Activated CD4-positive, alpha-beta T cell treated with anti-CD3 and anti-CD28 coated beads for 4 hours (primary cell): ENCODE measurements around the gene DGKG.

ENCODE experiments used
- DNase-seq, 2 donors: peaks; one replicate each; pipeline ENCODE4 v3.0.0-alpha.2; 2020

The DGKG gene

GRCh38 chr3:186316666-186317260 is 45.3 kb downstream of the DGKG start:
- no peak for DNase-seq

DNA sequence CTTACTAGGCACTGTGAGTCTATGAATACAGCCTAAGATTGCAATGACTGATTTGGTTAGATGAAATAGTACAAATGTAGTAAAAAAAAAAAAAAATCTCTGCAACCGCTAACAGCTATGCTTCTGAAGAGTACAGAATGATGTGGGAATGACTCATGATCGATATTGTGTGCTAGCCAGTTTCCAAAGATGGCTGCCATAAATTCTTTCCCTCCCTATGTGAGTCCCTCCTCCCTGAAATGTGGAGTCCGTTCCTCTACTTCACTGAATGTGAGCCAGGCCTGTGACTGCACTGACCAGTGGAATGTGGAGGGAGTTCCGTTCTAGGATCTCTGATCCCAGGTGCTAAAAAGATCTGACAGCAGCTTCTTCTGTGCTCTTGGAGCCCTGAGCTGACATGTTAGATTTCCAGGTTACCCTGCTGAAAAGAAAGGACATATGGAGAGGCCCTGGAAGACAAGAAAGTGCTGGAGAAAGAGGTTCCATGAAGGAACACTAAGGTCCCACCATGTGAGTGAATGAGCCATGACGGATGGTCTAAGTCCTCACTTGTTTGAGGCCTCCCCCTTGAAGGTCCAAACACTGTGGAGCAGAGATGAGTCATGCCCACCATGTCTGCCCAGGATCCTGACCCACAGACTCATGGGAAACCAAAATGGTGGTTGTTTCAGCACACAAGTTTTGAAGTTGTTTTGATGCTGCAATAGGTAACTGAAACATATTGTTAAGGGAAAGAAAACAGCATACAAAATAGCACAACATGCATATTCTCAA is 46.3 kb downstream of the DGKG start:
- no peak for DNase-seq

GRCh38 chr3:186314896-186315295 is 47.1 kb downstream of the DGKG start:
- DNase-seq, result no peak

DNA sequence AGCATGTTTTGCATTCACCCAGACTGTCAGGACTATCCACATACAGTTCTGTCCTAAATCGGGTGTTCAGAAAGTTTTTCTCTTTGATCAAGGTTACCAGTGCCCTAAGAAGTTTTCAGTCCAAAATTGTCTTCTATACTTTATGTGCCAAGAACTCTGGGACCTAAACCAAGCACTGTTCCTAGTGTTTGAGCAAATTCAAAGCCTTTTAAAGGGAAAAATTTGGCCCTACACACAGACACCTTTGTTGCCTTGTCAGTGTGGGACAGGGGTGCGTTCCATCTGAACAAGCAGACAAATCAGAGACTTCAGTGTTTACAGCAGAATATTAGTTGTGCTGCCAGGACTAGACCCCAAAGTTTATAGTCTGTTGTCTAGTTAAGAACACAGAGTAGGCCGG is 50.6 kb downstream of the DGKG start:
- DNase-seq, result no peak

- no peak for DNase-seq
Observed at GRCh38 chr3:186308549-186308948, 53.5 kb downstream of the DGKG start.

DNA sequence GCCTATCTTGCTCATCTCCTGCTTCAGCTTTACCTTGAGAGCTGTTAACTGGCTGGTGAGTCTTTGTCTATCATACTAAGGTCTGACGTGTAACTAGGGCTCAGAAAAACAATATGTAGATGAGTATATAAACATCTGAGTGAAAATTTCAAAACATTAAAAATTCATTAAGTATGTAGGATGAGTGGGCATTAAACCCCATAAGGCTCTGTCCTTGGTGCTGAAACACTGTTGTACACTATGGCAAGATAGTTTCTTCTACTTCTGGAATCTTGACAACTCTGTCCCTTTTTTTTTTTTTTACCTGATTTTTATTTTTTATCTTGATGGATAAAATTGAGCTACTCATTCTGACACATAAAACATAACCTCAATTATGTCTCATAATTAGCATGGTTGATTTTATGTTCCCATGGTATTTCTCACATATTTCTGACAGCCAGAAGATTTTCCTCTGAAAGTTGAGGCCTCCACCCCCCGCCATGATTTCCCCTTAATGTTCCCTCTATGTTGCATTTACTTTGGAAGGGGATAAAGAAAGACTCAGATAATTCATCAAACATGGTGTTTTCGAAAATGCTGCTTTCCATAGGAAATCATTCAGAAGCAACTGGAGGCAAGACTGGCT is 54.3 kb downstream of the DGKG start:
- DNase-seq, result no peak

DNA sequence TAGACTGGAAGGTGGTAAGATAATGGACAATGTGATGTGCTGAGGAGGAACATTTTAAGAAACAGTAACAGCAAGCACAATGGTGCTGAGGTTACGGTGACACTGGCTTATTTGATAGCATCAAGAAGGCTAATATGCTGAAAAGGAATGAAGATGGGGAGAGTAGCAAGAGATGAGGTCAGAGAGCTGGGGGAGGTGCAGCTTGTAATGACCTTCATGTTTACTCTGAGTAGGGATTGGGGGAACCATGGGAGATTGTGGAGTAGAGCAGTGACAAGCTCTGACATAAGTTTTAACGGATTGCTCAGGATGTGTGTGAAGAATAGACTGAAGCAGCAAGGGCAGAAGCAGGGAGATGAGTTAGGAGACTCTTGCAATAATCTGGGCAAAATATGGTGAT is 56.7 kb downstream of the DGKG start:
- DNase-seq, result no peak

GRCh38 chr3:186303965-186304364 is 58.1 kb downstream of the DGKG start:
- DNase-seq, result no peak

GRCh38 chr3:186299327-186299726 is 62.7 kb downstream of the DGKG start:
- no peak for DNase-seq

DNA sequence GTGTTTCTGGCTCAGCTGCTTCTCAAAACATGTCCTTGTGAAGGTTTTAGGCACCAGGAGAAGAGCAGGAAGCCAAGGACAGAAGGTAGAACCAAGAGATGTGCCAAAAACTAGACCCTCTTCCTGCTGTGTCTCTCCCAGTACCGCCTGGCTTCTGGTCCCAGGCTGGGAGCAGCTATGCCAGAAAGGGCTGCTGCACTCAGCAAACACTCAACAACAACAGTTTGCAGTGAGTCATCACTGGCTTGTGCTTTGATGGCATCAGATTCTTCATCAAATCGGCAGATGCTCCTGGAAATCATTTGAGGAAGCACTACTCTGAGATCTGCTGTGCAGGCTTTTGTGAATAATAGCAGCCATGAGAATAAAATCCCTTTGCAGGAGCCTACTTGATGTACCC is 63.2 kb downstream of the DGKG start:
- DNase-seq, result no peak

DNA sequence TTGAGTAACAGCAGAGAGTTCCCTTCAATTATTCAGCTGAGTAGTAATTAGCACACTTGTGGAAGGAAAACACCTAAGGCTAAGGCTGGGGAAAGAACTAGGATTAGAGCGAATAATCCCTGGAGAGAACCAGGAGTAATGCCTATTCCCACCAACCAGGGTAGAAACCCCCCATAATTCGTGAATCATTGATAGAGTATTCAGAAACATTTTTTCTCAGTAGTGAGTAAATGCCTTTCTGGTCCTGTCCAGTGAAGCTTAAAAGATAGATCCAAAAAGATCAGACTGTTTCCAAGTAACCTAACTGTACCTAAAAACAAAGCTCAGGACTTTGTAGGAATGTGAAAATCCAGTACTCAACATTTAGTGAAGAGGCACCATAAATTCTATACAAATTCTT is 71.2 kb downstream of the DGKG start:
- no peak for DNase-seq

DNA sequence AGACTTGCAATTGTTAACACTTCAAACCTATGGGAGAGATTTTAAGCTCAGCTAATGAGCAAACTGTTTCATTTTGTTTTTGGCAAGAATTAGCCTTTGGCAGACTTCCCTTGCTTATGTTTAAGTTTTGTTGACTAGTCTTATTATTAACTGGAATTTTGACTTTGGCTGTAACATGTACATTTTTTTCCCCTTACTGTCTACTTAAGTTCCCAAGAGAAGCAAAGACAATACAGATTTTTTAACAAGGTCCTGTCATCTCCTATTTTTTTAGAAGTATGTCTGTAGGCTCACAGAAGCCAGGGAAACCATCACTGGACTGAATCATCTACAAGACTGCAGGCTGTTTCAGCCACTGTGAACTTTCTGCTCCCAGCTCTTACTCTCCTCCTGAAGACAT is 74.3 kb downstream of the DGKG start:
- DNase-seq, result no peak

DNA sequence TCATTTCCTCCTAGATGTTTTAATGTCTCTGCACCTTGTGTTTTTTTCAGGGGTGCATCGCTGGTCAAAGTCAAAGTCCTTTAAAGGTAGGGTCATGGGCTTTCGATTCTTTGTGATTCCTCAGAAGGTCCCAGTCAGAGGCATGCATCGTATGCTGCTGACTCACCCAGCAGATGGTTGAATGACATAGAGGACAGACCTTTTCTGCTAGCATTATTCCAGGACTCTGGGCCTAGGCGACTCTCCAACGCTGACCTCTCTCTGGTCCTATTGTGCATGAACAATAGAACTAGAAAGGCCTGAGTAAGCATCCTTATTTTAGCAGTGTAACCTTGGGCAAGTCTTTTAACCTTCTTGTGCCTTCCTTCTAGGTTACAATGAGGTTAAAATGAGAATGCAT is 75.9 kb downstream of the DGKG start:
- DNase-seq, result no peak

- DNase-seq, result no peak
Observed at GRCh38 chr3:186284661-186285060, 77.4 kb downstream of the DGKG start.

- no peak for DNase-seq
Observed at GRCh38 chr3:186284349-186284652, 77.7 kb downstream of the DGKG start.

GRCh38 chr3:186283651-186284348 is 78.2 kb downstream of the DGKG start:
- no peak for DNase-seq

GRCh38 chr3:186283096-186283495 is 78.9 kb downstream of the DGKG start:
- DNase-seq, result no peak

GRCh38 chr3:186281176-186281575 is 80.9 kb downstream of the DGKG start:
- no peak for DNase-seq

- DNase-seq, result no peak
Observed at GRCh38 chr3:186280737-186281136, 81.3 kb downstream of the DGKG start.

- DNase-seq, result no peak
Observed at GRCh38 chr3:186277268-186277909, 84.6 kb downstream of the DGKG start.

GRCh38 chr3:186275436-186275835 is 86.6 kb downstream of the DGKG start:
- no peak for DNase-seq

DNA sequence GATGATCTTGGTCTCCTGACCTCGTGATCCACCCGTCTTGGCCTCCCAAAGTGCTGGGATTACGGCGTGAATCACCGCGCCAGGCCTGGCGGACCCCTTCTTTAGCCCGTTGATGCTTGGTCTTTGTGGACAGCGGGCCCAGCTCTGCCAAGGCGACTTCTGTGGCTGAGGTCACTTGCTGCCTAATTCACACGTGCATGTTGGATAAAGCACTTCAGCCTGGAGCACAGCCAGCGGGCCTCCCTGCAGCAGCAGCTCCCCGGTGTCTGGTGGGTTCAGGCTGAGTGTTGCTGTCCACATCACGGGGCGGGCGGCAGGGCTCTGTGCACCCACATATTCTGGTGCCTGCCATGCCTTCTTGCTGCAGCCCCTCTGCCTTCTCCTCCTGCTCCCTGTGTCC is 88.4 kb downstream of the DGKG start:
- no peak for DNase-seq

DNA sequence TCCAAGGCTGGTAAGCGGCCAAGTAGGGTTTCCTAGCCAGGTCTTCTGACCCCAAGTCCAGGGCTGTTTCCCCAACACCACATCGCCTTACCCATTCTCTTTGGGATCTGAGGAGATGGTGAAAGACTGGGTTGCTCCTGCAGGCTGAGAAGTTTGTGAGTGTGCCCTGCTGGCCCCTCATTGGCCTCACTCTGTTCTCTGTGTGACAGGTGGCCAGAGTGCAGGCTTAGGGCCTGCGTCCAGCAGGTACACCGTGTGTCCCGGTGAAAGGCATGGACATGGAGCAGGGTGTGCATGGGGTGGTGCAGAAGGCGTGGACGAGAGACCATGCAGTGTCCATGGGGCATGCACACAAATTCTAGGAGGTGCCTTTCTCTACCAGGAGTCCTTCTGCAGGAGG is 91.3 kb downstream of the DGKG start:
- no peak for DNase-seq
